NCI-H2029 treated with DMSO at 0.1 percent for 48 hours (cell line): ENCODE data around the gene SHANK2.

Experiments
- DNase-seq: peaks from one replicate; lab custom pipeline; 2025; lab: John Stamatoyannopoulos, UW

Gene SHANK2

DNA sequence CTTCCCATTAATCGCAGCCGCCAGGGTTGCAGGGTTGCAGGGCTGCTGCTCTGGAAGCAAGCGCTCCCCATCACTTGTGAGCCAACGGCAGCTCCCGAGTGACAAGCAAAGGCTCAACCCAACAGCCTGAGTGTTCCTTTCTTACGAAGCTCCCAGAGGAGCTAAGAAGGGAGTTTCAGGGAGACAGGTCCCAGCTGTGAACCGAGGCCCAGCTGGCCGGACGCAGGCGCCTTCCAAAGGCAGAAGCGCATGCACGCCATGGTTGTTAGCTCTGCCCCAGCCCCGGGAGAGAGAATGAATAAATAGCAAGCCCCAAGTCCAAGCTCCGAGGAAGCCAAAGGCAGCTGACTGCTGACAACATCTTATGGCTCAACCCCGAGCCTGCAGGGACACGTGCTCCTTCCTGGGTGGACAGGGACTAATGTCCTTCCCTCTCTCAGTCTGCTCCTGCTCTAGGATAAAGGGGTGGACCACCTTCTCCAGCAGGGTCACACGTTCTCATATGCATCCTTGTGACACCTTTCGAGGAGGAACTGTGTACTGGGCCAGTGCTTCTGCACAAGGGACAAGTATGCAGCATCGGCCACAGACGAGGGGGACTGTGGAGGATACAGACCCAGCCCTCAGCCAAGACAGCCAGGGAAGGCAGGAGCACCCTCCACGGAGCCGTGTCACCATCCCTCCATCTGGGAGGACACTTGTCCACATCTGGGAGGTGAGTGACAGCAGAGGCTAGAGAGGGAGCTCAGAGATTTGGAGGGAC lies 29.9 kb downstream of the SHANK2 start:
- DNase-seq, result no peak

DNA sequence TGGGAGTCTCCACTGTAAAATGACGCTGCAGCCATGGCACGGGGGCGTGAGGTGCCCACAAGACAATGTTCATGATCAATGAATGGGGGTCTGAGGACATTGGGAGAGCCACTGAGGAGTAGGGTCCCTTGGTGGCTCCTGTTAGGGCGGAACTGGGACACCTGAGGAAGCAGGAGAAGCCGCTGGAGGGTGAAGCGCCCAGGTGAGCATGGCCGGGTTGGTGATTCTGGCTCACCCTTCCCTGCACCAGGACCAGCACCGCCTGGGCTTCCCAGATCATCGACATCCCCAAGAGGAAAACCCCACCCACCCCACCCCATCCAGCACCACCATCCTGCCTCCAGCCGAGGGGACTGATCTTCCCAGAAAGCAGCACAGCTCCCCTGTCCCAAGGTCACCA lies 30.6 kb downstream of the SHANK2 start:
- no peak for DNase-seq

- DNase-seq, result no peak
These were observed 31.2 kb downstream of the SHANK2 start for GRCh38 chr11:71221201-71221600.

DNA sequence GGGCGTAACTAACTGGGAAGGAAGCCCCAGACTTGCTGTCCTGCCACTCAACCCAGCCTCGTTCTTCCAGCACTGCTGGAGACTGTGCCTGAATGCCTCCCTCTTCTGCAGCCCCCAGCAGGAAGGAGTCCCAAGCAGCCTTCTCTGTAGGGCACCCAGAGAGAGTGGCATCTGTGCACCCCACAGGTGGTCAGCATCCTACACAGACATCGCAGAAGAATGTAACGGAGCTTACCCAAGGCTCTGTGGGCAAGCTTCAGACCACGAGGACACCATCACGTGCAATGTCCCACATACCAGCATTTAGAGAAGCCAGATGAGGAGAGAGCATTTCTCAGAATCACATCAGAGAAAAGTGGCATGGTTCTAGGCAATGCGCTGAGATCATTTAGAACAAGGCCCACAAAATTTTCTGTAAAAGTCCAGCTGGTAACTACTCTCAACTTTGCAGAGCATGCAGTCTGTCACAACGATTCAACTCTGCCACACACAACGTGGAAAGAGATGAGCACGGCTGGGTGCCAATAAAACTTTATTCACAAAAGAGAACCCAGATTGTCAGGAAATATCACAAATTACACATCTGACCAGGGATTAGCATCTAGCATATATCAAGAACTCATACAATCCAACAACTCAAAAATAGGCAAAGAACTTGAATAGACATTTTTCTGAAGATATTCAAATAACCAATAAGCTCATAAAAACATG lies 33.4 kb downstream of the SHANK2 start:
- no peak for DNase-seq

DNA sequence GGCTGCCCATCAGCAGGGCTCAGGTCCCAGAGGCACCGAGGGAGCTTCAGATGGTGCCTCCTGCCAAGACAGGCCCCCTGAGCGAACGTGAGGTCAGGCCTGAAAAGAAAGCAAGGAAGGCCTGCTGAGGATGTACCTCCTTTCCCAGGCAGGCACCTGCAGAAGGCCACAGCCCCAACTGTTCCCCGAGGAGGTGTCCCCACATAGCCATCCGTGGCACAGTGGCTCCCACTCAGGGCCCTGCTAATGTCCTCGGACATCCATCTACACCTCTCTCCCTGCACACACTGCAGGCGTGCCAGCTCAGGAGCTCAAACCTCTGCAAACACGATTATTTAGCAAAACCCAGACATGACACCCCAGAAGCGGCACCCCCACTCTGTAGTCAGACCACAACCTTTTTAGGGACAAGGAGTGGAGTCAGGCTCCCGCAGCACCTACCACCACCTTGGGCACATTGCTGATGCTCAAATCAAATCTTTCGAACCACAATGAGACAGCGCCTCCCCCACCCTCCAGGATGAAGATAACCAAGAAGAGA lies 36.9 kb downstream of the SHANK2 start:
- no peak for DNase-seq

DNA sequence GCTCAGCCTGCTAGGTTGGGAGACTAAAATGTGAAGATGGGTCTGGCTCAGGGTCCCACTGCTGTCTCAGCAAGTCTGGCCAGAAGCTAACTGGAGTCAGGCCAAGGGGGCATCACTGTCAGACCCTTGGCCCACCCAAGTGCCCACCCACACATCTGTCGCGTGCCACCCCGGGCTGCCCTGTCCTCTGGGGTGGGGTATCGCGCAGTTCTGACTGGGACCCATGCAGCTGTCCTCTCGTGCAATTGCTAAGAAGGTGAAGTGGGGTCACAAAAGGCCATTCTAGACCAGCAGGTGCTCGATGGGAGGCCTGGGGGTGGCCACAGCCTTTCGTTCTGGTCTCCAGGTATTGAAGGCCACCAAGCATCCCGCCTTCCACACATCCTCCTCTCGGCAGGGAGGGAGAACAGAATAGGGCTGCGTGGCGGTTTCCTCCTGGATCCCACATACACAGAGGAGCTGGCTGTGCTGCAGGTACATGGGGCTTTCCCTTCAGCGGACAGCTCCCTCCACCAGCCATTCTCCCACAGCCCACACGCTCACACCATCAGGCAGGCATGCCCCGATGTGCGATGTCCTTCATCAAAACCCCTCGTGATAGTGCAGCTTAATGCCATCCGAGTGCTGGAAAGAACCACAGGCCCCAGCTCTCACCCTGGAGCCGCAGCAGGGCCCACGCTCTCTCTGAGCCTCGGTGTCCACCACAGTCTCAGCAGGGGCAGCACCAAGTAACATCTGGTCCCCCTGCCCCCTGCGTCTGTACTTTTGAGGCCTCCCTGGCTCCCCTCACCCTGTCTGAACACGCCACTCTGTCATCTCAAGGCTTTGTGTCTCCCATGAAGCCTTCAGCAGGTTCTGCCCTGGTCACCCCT lies 37.6 kb downstream of the SHANK2 start:
- DNase-seq, result no peak

GRCh38 chr11:71213696-71214552 lies 38.5 kb downstream of the SHANK2 start:
- no peak for DNase-seq

DNA sequence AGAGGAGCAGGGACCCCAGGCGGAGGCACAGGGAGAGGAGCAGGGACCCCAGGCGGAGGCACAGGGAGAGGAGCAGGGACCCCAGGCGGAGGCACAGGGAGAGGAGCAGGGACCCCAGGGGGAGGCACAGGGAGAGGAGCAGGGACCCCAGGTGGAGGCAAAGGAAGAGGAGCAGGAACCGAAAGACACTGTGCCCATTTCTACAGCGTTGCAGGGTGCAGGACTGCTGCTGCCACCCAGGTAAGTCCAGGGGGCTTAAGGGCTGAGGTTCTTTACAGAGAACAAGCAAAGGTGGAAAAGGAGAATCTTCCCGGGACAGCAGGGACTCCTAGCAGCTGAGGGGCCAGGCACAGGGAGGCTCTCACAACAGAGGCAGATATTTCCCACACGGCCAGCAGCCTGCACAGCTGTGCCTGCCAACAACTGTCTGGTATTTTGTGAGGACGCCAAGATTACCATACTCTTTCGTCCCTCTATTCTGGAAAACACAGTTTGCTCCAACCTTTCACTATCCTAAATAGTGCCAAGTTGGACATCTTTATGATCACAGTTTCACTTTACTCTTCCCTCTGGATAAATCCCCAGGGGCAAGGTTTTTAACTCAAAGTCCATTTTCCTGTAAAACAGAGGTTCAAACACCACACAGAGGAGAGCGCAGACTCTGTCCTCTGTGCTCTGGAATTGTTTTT lies 39.4 kb downstream of the SHANK2 start:
- DNase-seq, result no peak

- no peak for DNase-seq
These were observed 40.7 kb downstream of the SHANK2 start for GRCh38 chr11:71211631-71212030.

DNA sequence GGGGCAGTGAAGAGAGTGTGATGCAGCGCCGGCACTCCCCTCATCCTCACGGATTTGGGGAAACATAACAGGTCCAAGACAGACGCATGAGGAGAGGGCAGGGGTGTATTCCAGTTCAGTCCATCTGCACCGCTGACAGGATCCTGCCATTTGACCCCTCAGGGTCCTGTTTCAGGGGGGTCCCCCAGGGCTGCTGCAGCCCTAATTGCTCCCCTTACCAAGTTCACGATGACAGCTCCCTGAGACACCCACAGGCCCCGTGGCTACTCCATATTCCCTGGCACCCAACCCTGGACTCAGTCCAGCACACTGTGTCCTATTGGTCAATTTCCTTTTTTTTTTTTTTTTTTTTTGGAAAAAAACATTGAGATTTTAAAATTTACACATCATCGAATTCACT lies 41.5 kb downstream of the SHANK2 start:
- no peak for DNase-seq

- DNase-seq, result no peak
These were observed 42.7 kb downstream of the SHANK2 start for GRCh38 chr11:71209656-71210055.

- DNase-seq, result no peak
These were observed 43.2 kb downstream of the SHANK2 start for GRCh38 chr11:71209181-71209580.

DNA sequence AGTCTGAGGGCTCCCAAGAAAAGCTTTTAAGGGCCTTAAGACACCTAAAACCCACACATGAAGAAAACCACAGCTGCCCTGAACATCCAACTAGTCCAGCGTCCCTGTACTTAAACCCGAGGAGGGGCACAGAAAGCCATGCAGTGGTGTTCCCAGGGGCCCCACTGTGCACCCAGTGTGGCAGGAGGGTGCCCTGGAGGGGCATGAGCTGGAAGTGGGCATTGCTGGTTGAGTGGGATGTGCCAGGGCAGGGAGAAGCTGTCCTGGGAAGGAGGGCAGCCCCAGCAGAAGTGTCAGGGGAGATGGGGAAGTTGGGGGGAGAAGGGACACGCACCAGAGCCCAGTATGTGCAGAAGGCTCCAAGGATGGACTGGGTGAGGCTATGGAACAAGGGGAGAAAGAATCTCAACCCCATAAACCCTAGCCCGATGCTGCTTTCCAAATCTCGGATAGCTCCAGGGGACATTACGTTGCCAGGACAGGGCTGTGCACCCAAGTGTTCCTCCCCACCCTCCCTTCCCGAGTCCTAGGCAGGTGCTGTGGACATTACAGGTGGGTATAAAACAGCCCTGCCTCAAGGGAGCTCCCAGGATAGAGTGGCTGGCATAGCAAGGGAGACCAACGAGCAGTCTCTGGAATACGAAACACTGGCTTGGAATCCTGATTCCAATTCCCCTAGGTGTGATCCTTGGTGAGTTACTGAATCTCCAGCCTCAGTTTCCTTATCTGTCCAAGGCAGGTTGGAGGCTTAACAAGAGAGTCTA lies 44.2 kb downstream of the SHANK2 start:
- no peak for DNase-seq

DNA sequence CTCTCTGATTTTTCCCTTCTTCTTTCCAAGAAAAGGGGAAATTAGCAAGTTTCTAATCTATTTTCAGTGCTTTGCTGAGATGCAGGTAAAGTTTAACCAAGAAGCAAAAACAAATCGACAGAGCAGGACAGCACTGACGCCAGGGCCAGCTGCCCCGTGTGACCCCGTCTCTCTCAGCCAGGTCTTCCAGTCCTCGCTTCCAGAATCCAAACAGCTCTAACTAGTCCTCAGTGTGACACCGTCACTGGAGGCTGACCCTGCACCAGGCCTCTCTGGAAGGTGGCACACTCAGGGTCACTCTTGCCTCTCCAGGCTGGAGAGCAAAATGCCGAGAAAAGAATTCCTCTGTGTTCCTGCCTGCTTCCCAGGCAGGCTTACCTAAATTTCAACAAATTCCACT lies 44.8 kb downstream of the SHANK2 start:
- DNase-seq, result no peak

DNA sequence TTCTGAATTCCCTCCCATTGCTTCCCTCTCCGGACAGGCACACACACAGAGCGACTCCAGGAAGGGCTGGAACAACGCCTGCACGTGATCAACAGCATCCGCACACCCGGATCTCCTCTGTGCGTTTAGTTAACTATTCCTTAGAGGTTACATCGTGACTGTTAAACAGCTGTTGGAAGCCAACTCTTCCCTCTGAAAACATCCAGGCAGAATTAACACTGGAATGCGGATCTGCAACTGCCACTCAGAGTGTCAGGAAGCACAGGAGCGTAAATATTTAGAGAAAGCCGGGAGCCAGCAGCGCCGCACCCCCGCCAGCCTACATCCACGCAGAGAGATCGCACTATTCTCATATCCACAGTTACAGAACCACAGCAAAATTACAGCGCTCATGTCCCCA lies 46.2 kb downstream of the SHANK2 start:
- no peak for DNase-seq

DNA sequence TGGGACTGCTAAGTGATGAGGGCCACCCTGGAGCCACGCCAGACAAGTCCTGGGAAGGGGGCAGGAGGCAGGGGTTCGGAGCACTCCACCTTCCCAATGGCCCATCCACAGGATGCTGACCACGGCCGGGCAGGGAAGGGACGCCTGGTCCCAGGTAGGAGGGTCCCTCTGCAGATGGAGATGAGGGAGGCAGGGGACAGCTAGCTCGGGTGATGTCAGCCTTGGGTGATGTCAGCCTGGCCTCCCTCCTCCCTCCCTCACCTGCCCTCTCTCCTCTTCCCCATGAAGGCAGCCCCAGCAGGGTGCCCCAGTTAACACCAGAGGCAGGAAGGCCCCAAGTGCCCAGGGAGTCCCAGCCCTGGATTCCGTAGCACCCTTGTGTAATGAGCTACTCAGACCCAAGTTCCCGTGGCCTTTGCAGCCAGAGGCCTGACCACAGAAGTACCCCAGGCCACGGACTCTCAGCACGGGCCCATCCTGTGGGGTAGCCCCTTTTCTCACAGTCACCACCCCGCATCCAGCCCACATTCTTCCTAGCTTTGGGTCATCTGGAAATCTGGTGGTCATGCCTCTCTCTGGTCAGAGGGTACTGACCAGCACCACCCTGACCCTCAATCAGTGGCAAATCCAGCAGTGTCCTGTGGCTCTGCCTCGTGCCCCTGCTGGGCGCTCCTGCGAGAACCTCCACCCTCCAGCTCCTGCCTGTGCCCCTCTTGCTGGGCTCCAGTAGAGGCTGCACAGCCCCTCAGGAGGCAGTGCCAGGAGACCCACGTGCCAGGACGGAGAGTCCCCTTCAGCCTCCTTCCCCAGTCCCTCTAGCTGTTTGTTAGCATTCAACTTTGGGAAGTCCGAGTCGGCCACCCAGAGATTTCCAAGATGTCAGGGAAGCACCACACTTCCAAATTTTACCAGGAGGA lies 47.4 kb downstream of the SHANK2 start:
- no peak for DNase-seq

- no peak for DNase-seq
These were observed 48.1 kb downstream of the SHANK2 start for GRCh38 chr11:71204294-71204693.

DNA sequence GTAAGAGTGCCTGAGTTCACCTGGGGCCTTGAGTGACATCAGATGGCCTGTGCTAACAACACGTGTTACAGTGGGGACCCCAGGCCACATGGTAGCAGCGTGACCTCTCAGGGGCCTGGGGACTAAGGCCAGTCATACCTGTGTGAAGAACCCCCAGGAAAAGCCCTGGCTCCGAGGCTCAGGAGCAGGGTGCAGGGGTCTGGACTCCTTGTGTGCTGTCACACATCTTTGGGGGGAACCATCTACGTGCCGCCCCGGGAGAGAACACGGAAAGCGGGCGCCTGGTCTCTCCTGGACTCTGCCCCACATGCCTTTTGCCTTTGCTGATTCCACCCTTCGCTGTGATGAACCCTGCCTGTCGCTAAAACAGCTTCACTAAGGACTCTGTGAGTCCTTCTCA lies 48.7 kb downstream of the SHANK2 start:
- no peak for DNase-seq

GRCh38 chr11:71202966-71203365 lies 49.4 kb downstream of the SHANK2 start:
- DNase-seq, result no peak
